Neuronal stem cell (in vitro differentiated cells): Measurements from ENCODE around the gene ABHD5.

ENCODE experiments used
- DNase-seq: peaks from one replicate; pipeline ENCODE4 v3.0.0-alpha.2; 2013; ENCODE audit warnings: low spot score
- H2AFZ ChIP-seq: one replicate; pipeline ENCODE4 v1.6.1; 2013; ENCODE audit warnings: mild to moderate bottlenecking, low read length, inconsistent platforms
- H2AK5ac ChIP-seq: 2 replicates; pipeline ENCODE4 v1.6.1; 2013; ENCODE audit warnings: low read depth, mild to moderate bottlenecking, inconsistent platforms, low read length, moderate library complexity, mixed read lengths
- H2BK120ac ChIP-seq: 2 replicates; pipeline ENCODE4 v1.6.1; 2013; ENCODE audit warnings: low read depth, mild to moderate bottlenecking, inconsistent platforms, low read length, moderate library complexity, mixed read lengths
- H2BK12ac ChIP-seq: one replicate; pipeline ENCODE4 v1.6.1; 2013; ENCODE audit warnings: low read length, inconsistent platforms
- H2BK15ac ChIP-seq: 2 replicates; pipeline ENCODE4 v1.6.1; 2013; ENCODE audit warnings: mild to moderate bottlenecking, low read length, inconsistent platforms, mixed read lengths
- H2BK5ac ChIP-seq: one replicate; pipeline ENCODE4 v1.6.1; 2013; ENCODE audit warnings: inconsistent platforms, mild to moderate bottlenecking, low read length, moderate library complexity
- H3K14ac ChIP-seq: one replicate; pipeline ENCODE4 v1.6.1; 2013; ENCODE audit warnings: low read length, inconsistent platforms
- H3K18ac ChIP-seq: 2 replicates; pipeline ENCODE4 v1.6.1; 2013; ENCODE audit warnings: low read length, inconsistent platforms
- H3K23ac ChIP-seq: 2 replicates; pipeline ENCODE4 v1.6.1; 2013; ENCODE audit warnings: low read depth, mild to moderate bottlenecking, mixed read lengths, low read length, inconsistent platforms; ENCODE audit not compliant: poor library complexity
- H3K27ac ChIP-seq: replicated peaks from 3 replicates; pipeline ENCODE4 v1.5.1; 2013; ENCODE audit warnings: low read length, inconsistent platforms
- H3K27me3 ChIP-seq, 3 experiments: 2 replicates each; pipeline ENCODE4 v1.6.1; 2013; ENCODE audit warnings: low read length in 3 of 3, mild to moderate bottlenecking in 2 of 3, inconsistent platforms in 1 of 3, low read depth in 1 of 3, mixed read lengths in 1 of 3, moderate library complexity in 1 of 3; ENCODE audit not compliant: control insufficient read depth in 3 of 3, insufficient read depth in 3 of 3
- H3K36me3 ChIP-seq, 2 donors: replicated peaks in 1 of 2; 2 replicates each; pipeline ENCODE4 v1.6.1; 2013; ENCODE audit warnings: low read length in 2 of 2; ENCODE audit not compliant: control insufficient read depth in 2 of 2, insufficient read depth in 2 of 2
- H3K4ac ChIP-seq: 2 replicates; pipeline ENCODE4 v1.6.1; 2013; ENCODE audit warnings: inconsistent platforms, mild to moderate bottlenecking, low read length, moderate library complexity
- H3K4me1 ChIP-seq, 2 donors: 1 replicate in 1 of 2; 2 replicates in 1 of 2; pipeline ENCODE4 v1.6.1; 2013; ENCODE audit warnings: low read length in 2 of 2, low read depth in 1 of 2; ENCODE audit not compliant: control insufficient read depth in 2 of 2, insufficient read depth in 1 of 2
- H3K4me2 ChIP-seq: one replicate; pipeline ENCODE4 v1.6.1; 2013; ENCODE audit warnings: mild to moderate bottlenecking, low read length, inconsistent platforms; ENCODE audit not compliant: insufficient read depth, poor library complexity, severe bottlenecking
- H3K4me3 ChIP-seq, 2 donors: 2 replicates each; pipeline ENCODE4 v1.5.1; 2013; ENCODE audit warnings: low read length in 2 of 2, mild to moderate bottlenecking in 2 of 2, inconsistent platforms in 1 of 2, moderate library complexity in 1 of 2
- H3K79me1 ChIP-seq: one replicate; pipeline ENCODE4 v1.6.1; 2013; ENCODE audit warnings: low read depth, mild to moderate bottlenecking, inconsistent platforms, low read length, moderate library complexity
- H3K9ac ChIP-seq: one replicate; pipeline ENCODE4 v1.6.1; 2013; ENCODE audit warnings: mild to moderate bottlenecking, low read depth, low read length, inconsistent platforms; ENCODE audit not compliant: poor library complexity
- H3K9me3 ChIP-seq, 2 donors: replicated peaks in 1 of 2; 2 replicates each; pipeline versions ENCODE3 to v1.6.1; 2013; ENCODE audit warnings: low read length in 2 of 2, mild to moderate bottlenecking in 2 of 2, inconsistent platforms in 1 of 2, low read depth in 1 of 2, mixed read lengths in 1 of 2, moderate library complexity in 1 of 2; ENCODE audit not compliant: control insufficient read depth in 2 of 2, insufficient read depth in 1 of 2
- H4K8ac ChIP-seq: one replicate; pipeline ENCODE4 v1.6.1; 2013; ENCODE audit warnings: low read depth, mild to moderate bottlenecking, inconsistent platforms, low read length, moderate library complexity
- H4K91ac ChIP-seq: one replicate; pipeline ENCODE4 v1.6.1; 2013; ENCODE audit warnings: low read length, low read depth, mild to moderate bottlenecking, inconsistent platforms; ENCODE audit not compliant: poor library complexity
- WGBS, 2 donors: extraction: QIAGEN DNeasy Blood & Tissue Kit; methylation state at CpG; one replicate each; pipeline ENCODE4 v1.1.7; 2013; ENCODE audit warnings: missing lambda C conversion rate in 2 of 2, mixed read lengths in 1 of 2; ENCODE audit not compliant: insufficient read length in 2 of 2, insufficient replicate concordance in 1 of 2; ENCODE audit errors: extremely low coverage in 2 of 2; 5-methylcytosine and 5-hydroxymethylcytosine counted together

The ABHD5 gene

GRCh38 chr3:43692085-43692855 lies 1.5 kb downstream of the ABHD5 start:
- no peak overlapping the region for H3K18ac ChIP-seq
- H2AFZ ChIP-seq: peak overlapping the region; percentile 98
- H4K8ac ChIP-seq: no peak overlapping the region
- no peak overlapping the region for H2BK15ac ChIP-seq
- WGBS, 2 donors: no CpG with 5 or more reads among the region's 8 CpGs
- H3K23ac ChIP-seq: no peak overlapping the region
- H3K27me3 ChIP-seq: no peaks in the 10 kb centered on the region
- no peak overlapping the region for H3K4ac ChIP-seq
- no peaks in the 10 kb centered on the region for H3K9me3 ChIP-seq
- H3K4me3 ChIP-seq: peak overlapping the region in 1 of 2 donors; percentile 86
- H3K14ac ChIP-seq: no peak overlapping the region
- no peak overlapping the region for H2BK5ac ChIP-seq
- H3K79me1 ChIP-seq: no peaks in the 10 kb centered on the region
- H3K36me3 ChIP-seq: peaks cover 0 to 4% of the 10 kb centered on the region in 2 donors
- H4K91ac ChIP-seq: no peak overlapping the region
- DNase-seq: no peak
- no peak overlapping the region for H3K4me2 ChIP-seq
- peaks cover 1 to 3% of the 10 kb centered on the region in 2 donors for H3K4me1 ChIP-seq
- no peak overlapping the region for H3K27ac ChIP-seq
- no peak overlapping the region for H2AK5ac ChIP-seq
- no peak overlapping the region for H2BK120ac ChIP-seq
- no peak overlapping the region for H3K9ac ChIP-seq
- H2BK12ac ChIP-seq: no peak overlapping the region

GRCh38 chr3:43692971-43693370 lies 2.2 kb downstream of the ABHD5 start:
- DNase-seq: no peak
- no peak overlapping the region for H3K14ac ChIP-seq
- no CpG with 5 or more reads among the region's 2 CpGs for WGBS, 2 donors
- no peak overlapping the region for H3K4me2 ChIP-seq
- H3K27ac ChIP-seq: no peak overlapping the region
- no peak overlapping the region for H2BK15ac ChIP-seq
- H3K4ac ChIP-seq: no peak overlapping the region
- no peaks in the 10 kb centered on the region for H3K27me3 ChIP-seq
- H3K36me3 ChIP-seq: peaks cover 0 to 4% of the 10 kb centered on the region in 2 donors
- peaks cover 1 to 3% of the 10 kb centered on the region in 2 donors for H3K4me1 ChIP-seq
- no peak overlapping the region for H3K4me3 ChIP-seq
- H2BK5ac ChIP-seq: no peak overlapping the region
- H2BK12ac ChIP-seq: no peak overlapping the region
- no peak overlapping the region for H2BK120ac ChIP-seq
- no peak overlapping the region for H4K91ac ChIP-seq
- no peak overlapping the region for H3K23ac ChIP-seq
- no peaks in the 10 kb centered on the region for H3K79me1 ChIP-seq
- no peak overlapping the region for H3K18ac ChIP-seq
- H2AK5ac ChIP-seq: no peak overlapping the region
- H3K9me3 ChIP-seq: no peaks in the 10 kb centered on the region
- H3K9ac ChIP-seq: no peak overlapping the region
- no peak overlapping the region for H2AFZ ChIP-seq
- H4K8ac ChIP-seq: no peak overlapping the region

DNA sequence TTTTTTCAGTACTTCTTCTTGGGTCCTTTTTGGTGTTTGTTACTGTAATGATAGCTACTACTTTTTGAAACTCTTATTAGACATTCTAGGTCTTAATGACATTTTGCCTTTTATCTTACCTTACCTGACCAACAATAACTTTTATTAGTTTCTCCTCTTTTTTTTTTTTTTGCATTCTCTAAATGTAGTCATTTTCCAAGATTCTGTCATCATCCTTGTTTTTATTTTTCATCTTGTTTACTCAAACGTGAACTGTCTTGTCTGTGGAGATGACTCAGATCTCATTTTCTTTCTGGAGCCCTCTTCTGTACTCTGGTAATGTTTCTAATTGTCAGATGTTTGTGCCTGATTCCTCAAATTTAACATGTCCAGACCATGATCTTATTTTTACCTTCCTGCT lies 2.9 kb downstream of the ABHD5 start:
- no peaks in the 10 kb centered on the region for H3K79me1 ChIP-seq
- H2AFZ ChIP-seq: no peak overlapping the region
- no peak overlapping the region for H4K91ac ChIP-seq
- H3K27ac ChIP-seq: no peak overlapping the region
- H3K4me1 ChIP-seq: peaks cover 1 to 3% of the 10 kb centered on the region in 2 donors
- no peak overlapping the region for H2BK12ac ChIP-seq
- no peaks in the 10 kb centered on the region for H3K9me3 ChIP-seq
- H3K23ac ChIP-seq: no peak overlapping the region
- H3K27me3 ChIP-seq: no peaks in the 10 kb centered on the region
- H3K4me2 ChIP-seq: no peak overlapping the region
- H4K8ac ChIP-seq: no peak overlapping the region
- H3K14ac ChIP-seq: no peak overlapping the region
- DNase-seq: no peak
- H3K4ac ChIP-seq: no peak overlapping the region
- H3K36me3 ChIP-seq: peaks cover 0 to 4% of the 10 kb centered on the region in 2 donors
- H3K4me3 ChIP-seq: no peak overlapping the region
- H2BK120ac ChIP-seq: no peak overlapping the region
- H2BK5ac ChIP-seq: no peak overlapping the region
- H2AK5ac ChIP-seq: no peak overlapping the region
- no peak overlapping the region for H2BK15ac ChIP-seq
- H3K9ac ChIP-seq: no peak overlapping the region
- H3K18ac ChIP-seq: no peak overlapping the region
- WGBS, 2 donors: no CpG with 5 or more reads among the region's 1 CpG

DNA sequence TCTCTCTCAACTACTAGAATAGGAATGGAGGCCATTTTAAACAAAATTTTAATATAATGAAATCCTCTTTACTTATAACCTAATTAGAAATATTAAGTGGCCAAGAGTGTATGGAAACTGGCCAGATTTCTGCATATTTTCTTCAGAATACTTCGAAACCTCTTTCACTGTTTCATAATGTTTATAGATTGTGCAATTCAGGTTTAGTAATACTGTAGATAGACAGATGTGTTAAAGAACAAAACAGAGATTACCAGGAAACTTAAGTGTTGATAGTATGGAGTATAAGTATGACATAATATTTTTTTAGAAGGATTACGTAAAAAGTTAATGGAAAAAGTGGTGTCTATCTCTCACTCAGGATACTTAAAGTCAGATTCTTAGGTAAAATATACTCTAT lies 4.7 kb downstream of the ABHD5 start:
- H3K4ac ChIP-seq: no peak overlapping the region
- no peak overlapping the region for H2AK5ac ChIP-seq
- WGBS, 2 donors: 100% methylated on average over 1 of the region's 2 CpGs
- no peaks in the 10 kb centered on the region for H3K9me3 ChIP-seq
- H3K23ac ChIP-seq: no peak overlapping the region
- no peak overlapping the region for H2AFZ ChIP-seq
- H3K79me1 ChIP-seq: no peaks in the 10 kb centered on the region
- no peak for DNase-seq
- H3K4me1 ChIP-seq: peaks cover under 1 to 1% of the 10 kb centered on the region in 2 donors
- H3K18ac ChIP-seq: no peak overlapping the region
- H3K27ac ChIP-seq: no peak overlapping the region
- no peak overlapping the region for H3K9ac ChIP-seq
- no peak overlapping the region for H2BK12ac ChIP-seq
- no peaks in the 10 kb centered on the region for H3K27me3 ChIP-seq
- no peaks in the 10 kb centered on the region for H3K36me3 ChIP-seq
- H3K4me3 ChIP-seq: no peak overlapping the region
- no peak overlapping the region for H4K91ac ChIP-seq
- H2BK5ac ChIP-seq: no peak overlapping the region
- H3K4me2 ChIP-seq: no peak overlapping the region
- no peak overlapping the region for H3K14ac ChIP-seq
- no peak overlapping the region for H2BK15ac ChIP-seq
- no peak overlapping the region for H4K8ac ChIP-seq
- no peak overlapping the region for H2BK120ac ChIP-seq
